CD4-positive, alpha-beta T cell treated with Interleukin-15 for 4 hours (primary cell): ENCODE data around the gene SYTL3.
"Not testable (repeated sequence)": the region's sequence is repeated elsewhere in the genome, so short reads cannot be mapped to it uniquely, and the experiment has no call there.

ENCODE experiments used
- DNase-seq: peaks from one replicate; pipeline ENCODE4 v3.0.0-alpha.2; 2020; ENCODE audit warnings: low spot score

SYTL3 gene

GRCh38 chr6:158638324-158638854, 11.5 kb upstream of the SYTL3 start:
- no peak for DNase-seq

GRCh38 chr6:158639056-158639455, 10.8 kb upstream of the SYTL3 start:
- DNase-seq, result no peak

GRCh38 chr6:158640519-158640918, 9.3 kb upstream of the SYTL3 start:
- DNase-seq, result no peak

GRCh38 chr6:158642097-158642601, 7.7 kb upstream of the SYTL3 start:
- no peak for DNase-seq

- DNase-seq, result no peak
These were observed 6.0 kb upstream of the SYTL3 start for GRCh38 chr6:158643836-158644230.

- DNase-seq, result peak; percentile 88
These were observed 5.4 kb upstream of the SYTL3 start, which contains the start of gene DYNLT1 for GRCh38 chr6:158644231-158645063. TSS of gene DYNLT1 (minus strand) at chr6:158644743. CDS start at chr6:158644708, 35 bp downstream.

GRCh38 chr6:158645064-158646022, 4.5 kb upstream of the SYTL3 start:
- peak; percentile 28 for DNase-seq

GRCh38 chr6:158646023-158646910, 3.6 kb upstream of the SYTL3 start:
- DNase-seq, result no peak

GRCh38 chr6:158647501-158647900, 2.4 kb upstream of the SYTL3 start:
- no peak for DNase-seq

- no peak for DNase-seq
These were observed 1.1 kb upstream of the SYTL3 start for GRCh38 chr6:158648682-158649131.

- DNase-seq, result not testable (repeated sequence)
These were observed 2.3 kb downstream of the SYTL3 start for GRCh38 chr6:158651981-158652737.

- DNase-seq, result peak; percentile 91
These were observed 3.9 kb downstream of the SYTL3 start for GRCh38 chr6:158653577-158654354.

- DNase-seq, result no peak
These were observed 4.6 kb downstream of the SYTL3 start for GRCh38 chr6:158654498-158654897.

- no peak for DNase-seq
These were observed 5.2 kb downstream of the SYTL3 start for GRCh38 chr6:158654960-158655489.

GRCh38 chr6:158655569-158656450, 6.0 kb downstream of the SYTL3 start:
- no peak for DNase-seq

- DNase-seq, result not testable (repeated sequence)
These were observed 7.1 kb downstream of the SYTL3 start for GRCh38 chr6:158656986-158657385.

GRCh38 chr6:158660333-158660754, 10.5 kb downstream of the SYTL3 start:
- DNase-seq, result peak; percentile 66

- DNase-seq, result no peak
These were observed 11.4 kb downstream of the SYTL3 start for GRCh38 chr6:158661156-158661685.
